AG04449 (cell line): ENCODE data around the gene PGAM1.

Source experiments
- CTCF ChIA-PET: fragments of 350-600 bp; formaldehyde crosslinking; extraction: SDS; loops from one replicate; lab custom pipeline; 2021; ENCODE audit warnings: antibody characterized with exemption; lab: Yijun Ruan, JAX
- POLR2A ChIA-PET: fragments of 400-600, 350-600 bp; formaldehyde crosslinking; extraction: SDS; loops from one replicate; lab custom pipeline; 2020; ENCODE audit warnings: antibody characterized with exemption, inconsistent platforms; lab: Yijun Ruan, JAX
- DNase-seq: peaks from one replicate; pipeline ENCODE4 v3.0.0-alpha.2; 2010; ENCODE audit warnings: low read depth, low spot score
- H3K4me3 ChIP-seq: 2 replicates; pipeline ENCODE4 v1.5.1; 2011; ENCODE audit warnings: low read depth, mild to moderate bottlenecking, control low read depth, low read length
- CTCF ChIP-seq: IDR thresholded peaks from one replicate; pipeline ENCODE4 v1.5.1; 2011; ENCODE audit warnings: mild to moderate bottlenecking, moderate library complexity, low read length, control low read depth, inconsistent platforms; ENCODE audit not compliant: insufficient read depth; ENCODE audit errors: missing control alignments

The PGAM1 gene

DNA sequence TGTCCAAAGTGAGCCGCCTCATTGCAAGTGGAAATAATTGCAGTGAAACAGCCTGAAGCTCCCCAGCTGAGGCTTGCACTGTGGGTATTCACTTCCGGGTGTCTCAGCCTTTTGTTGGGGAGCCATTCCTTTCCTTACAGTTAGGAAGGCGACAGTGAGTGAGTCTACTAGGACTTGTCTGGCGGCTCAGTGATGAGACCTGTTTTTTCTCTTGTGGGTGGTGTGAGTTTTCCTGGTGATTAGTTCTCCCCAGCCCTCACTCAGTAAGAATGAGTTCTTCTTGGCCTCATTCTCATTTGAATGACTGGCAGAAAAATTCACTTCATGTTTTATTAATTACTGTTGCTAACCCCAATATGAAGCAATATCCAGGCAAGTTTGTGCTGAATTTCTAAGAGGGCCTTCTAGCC, 2.6 kb downstream of the PGAM1 start:
- no peak for DNase-seq
- CTCF ChIA-PET = interaction anchor here (1.1 to 1.3 kb wide), 3 partner anchors 9 to 19 kb away, joined by 3 read pairs; no protein-coding TSS in a partner anchor
- POLR2A ChIA-PET = interaction anchor here (0.8 kb wide), 1 partner anchor 11 kb away, joined by 5 read pairs; no protein-coding TSS in a partner anchor
- no peak for TF ChIP-seq CTCF
- H3K4me3 ChIP-seq = peak overlapping the region; percentile 96

- CTCF ChIA-PET = interaction anchor here (0.6 to 2.0 kb wide), 6 partner anchors 9 to 31 kb away, joined by 3 to 9 read pairs (median 4); no protein-coding TSS in a partner anchor
- no peak for DNase-seq
Observed at GRCh38 chr10:97434055-97434454, 8.1 kb downstream of the PGAM1 start.

DNA sequence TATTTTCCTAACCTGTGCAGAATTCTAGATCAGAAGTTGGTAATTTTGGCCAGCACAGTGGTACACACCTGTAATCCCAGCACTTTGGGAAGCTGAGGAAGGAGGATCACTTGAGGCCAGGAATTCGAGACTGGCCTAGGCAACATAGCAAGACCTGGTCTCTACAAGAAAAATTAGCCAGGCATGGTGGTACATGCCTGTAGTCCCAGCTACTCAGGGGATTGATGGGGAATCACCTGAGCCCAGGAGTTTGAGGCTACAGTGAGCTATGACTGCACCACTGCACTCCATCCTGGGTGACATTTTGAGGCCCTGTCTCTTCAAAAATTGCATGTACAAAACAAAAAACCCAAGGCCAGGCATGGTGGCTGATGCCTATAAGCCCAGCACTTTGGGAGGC, 8.6 kb downstream of the PGAM1 start:
- ChIA-PET CTCF (interaction anchor here (1.0 to 2.0 kb wide), 5 partner anchors 10 to 27 kb away, joined by 3 to 9 read pairs (median 4); no protein-coding TSS in a partner anchor), POLR2A (interaction anchor here (1.1 kb wide), 1 partner anchor 12 kb away, joined by 3 read pairs; no protein-coding TSS in a partner anchor)
- TF ChIP-seq CTCF = no peak
- no peak overlapping the region for H3K4me3 ChIP-seq
- no peak for DNase-seq

More at GRCh38 chr10:97434055-97434454, 8.1 kb downstream of the PGAM1 start:
- no peak for TF ChIP-seq CTCF
- no peak overlapping the region for H3K4me3 ChIP-seq
- POLR2A ChIA-PET = interaction anchor here (1.1 kb wide), 1 partner anchor 11 kb away, joined by 3 read pairs; no protein-coding TSS in a partner anchor

GRCh38 chr10:97435211-97435610, 9.2 kb downstream of the PGAM1 start:
- CTCF ChIA-PET = interaction anchor here (1.4 to 2.0 kb wide), 2 partner anchors 9 to 10 kb away, joined by 3 to 9 read pairs; no protein-coding TSS in a partner anchor
- POLR2A ChIA-PET = interaction anchor here (1.1 kb wide), 1 partner anchor 12 kb away, joined by 3 read pairs; no protein-coding TSS in a partner anchor
- no peak for DNase-seq
- TF ChIP-seq CTCF = no peak
- no peak overlapping the region for H3K4me3 ChIP-seq

DNA sequence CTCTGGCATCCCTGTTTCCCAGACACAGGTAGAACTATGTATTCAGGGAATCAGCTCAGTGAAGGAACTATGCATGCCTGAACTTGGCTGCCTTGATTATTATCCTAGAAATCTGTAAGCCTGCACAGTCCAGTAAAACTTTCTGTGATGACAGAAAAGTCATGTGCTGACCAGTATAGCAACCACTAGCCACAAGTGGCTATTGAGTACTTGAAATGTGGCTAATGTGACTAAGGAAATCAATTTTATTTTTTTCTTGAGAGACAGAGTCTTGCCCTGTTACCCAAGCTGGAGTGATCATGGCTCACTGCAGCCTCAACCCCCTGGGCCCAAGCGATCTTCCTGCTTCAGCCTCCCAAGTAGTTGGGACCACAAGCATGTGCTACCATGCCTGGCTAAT, 16.3 kb downstream of the PGAM1 start:
- ChIA-PET POLR2A (no interaction called here), CTCF (interaction anchor here (0.6 to 1.2 kb wide), 3 partner anchors 10 to 111 kb away, joined by 3 to 4 read pairs (median 3); no protein-coding TSS in a partner anchor)
- no peak overlapping the region for H3K4me3 ChIP-seq
- TF ChIP-seq CTCF = no peak
- DNase-seq = no peak

GRCh38 chr10:97444212-97444611, 18.2 kb downstream of the PGAM1 start:
- no peak for TF ChIP-seq CTCF
- 0 out of 2 replicates have a peak overlapping the region, but pooled peaks have one; percentile 1 for H3K4me3 ChIP-seq
- ChIA-PET POLR2A (no interaction called here), CTCF (interaction anchor here (0.6 to 2.1 kb wide), 8 partner anchors 10 to 110 kb away, joined by 3 to 9 read pairs (median 4); no protein-coding TSS in a partner anchor)
- no peak for DNase-seq
